ENCODE results near the gene LCE3A.
"Not testable (repeated sequence)": the region's sequence is repeated elsewhere in the genome, so short reads cannot be mapped to it uniquely, and the experiment has no call there.

Gene LCE3A, protein sequence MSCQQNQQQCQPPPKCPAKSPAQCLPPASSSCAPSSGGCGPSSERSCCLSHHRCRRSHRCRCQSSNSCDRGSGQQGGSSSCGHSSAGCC

DNA sequence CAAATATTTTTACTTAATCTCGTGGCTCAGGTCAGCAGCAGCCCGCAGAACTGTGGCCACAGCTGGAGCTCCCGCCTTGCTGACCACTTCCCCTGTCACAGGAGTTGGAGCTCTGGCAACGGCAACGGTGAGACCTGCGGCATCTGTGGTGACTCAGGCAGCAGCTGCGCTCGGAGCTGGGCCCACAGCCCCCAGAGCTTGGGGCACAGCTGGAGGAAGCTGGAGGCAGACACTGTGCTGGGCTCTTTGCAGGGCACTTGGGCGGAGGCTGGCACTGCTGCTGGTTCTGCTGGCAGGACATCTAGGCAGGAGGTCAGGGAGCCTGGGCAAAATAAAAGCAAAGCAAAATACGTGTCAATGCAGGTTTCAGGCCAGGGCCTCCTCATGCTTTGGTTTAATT, at the start of gene LCE3A:
Gene LCE3A, minus strand, starts transcription at position 301 of the 400 bp plus-strand sequence. Its CDS starts 0 bp downstream, at position 301.
- no peak within 1 kb of the TSS for H3K4me3 ChIP-seq (ENCODE audit: low read length)
- TF ChIP-seq, protein P1, sequence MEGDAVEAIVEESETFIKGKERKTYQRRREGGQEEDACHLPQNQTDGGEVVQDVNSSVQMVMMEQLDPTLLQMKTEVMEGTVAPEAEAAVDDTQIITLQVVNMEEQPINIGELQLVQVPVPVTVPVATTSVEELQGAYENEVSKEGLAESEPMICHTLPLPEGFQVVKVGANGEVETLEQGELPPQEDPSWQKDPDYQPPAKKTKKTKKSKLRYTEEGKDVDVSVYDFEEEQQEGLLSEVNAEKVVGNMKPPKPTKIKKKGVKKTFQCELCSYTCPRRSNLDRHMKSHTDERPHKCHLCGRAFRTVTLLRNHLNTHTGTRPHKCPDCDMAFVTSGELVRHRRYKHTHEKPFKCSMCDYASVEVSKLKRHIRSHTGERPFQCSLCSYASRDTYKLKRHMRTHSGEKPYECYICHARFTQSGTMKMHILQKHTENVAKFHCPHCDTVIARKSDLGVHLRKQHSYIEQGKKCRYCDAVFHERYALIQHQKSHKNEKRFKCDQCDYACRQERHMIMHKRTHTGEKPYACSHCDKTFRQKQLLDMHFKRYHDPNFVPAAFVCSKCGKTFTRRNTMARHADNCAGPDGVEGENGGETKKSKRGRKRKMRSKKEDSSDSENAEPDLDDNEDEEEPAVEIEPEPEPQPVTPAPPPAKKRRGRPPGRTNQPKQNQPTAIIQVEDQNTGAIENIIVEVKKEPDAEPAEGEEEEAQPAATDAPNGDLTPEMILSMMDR (conservative IDR thresholded peaks at IDR 0.05; ENCODE audit: low read depth, low read length), result no peak
- DNase-seq (ENCODE audit: low read depth), result no peak

DNA sequence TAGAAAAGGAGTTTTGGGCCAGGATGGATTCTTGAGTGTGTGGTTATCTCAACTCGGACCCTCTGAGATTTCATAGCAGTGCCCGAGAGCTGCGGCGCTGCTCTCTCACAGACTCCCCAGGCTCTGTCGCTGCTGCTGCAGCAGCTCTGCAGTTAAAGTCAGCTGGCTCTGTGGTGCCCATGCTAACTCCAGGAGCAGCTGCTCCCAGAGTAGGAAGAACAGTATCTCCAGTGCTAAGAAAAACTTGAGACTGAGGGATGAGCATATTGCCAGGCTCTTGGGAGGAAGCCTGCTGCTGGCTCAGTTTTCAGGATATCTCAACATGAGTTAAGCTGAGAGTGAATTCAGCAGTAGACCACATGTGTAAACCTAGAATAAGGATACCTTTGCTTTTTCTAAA, 44.7 kb upstream of the LCE3A start:
- H3K4me3 ChIP-seq (ENCODE audit: low read length), result no peak overlapping the region
- no peak for DNase-seq (ENCODE audit: low read depth)
- TF ChIP-seq, protein P1 (conservative IDR thresholded peaks at IDR 0.05; ENCODE audit: low read depth, low read length), result no peak

DNA sequence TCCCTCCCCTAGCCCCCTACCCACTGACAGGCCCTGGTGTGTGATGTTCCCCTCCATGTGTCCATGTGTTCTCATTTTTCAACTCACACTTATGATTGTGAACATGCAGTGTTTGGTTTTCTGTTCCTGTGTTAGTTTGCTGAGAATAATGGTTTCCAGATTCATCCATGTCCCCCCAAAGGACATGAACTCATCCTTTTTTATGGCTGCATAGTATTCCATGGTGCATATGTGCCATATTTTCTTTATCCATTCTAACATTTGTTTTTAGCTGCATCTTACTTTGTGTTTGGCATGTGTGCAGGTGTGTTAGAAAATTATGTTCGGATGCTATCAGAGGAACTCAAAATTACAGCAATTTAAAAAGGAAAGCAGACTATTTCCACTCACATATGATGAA, 43.3 kb upstream of the LCE3A start:
- not testable (repeated sequence) for H3K4me3 ChIP-seq (ENCODE audit: low read length); DNase-seq (ENCODE audit: low read depth)

DNA sequence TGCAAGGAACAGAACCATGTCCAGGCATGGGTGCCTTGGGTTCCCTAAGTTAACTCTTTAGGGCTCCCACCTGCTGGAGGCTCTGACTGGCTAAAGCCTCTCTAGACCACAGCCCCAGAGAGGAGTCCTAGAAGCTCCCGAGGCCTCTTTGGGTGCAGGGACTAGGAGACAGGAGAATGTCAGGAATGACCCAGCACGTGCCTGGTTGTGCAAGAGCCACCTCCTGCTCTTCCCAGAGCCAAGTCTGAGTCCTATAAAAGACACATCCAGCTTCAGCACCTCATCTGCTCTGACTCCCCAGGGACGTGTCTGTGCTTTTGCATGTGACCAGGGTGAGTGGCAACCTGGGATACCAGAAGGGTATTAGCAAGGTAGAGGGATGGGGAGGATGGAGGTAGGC, 40.2 kb upstream of the LCE3A start, which contains the start of gene LCE2D:
Gene LCE2D, plus strand, starts transcription at position 283 of the 400 bp plus-strand sequence. CDS start 726 bp downstream, outside the sequence.
- TF ChIP-seq, protein P1 (conservative IDR thresholded peaks at IDR 0.05; ENCODE audit: low read depth, low read length), result no peak
- no peak within 1 kb of the TSS for H3K4me3 ChIP-seq (ENCODE audit: low read length)
- no peak for DNase-seq (ENCODE audit: low read depth)

DNA sequence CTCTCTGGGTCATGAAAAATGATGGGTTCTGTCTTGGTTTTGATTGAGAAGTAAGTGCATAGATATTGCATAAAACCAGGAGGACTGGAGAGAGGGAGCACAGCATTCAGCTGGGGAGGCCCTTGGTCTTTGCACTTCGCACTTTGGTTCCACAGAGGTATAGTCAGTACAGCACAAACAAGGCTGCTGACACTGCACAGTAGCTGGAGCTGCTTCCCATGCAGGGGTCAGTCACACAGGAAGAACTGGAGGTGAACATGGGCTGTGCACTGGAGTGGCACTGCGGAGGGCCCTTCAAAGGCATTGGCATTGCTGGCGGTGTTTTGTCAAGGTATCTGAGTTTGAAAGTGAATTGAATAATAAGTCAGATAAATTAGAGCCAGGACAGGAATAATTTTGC, 35.7 kb upstream of the LCE3A start:
- DNase-seq (ENCODE audit: low read depth), result no peak
- no peak overlapping the region for H3K4me3 ChIP-seq (ENCODE audit: low read length)
- TF ChIP-seq, protein P1 (conservative IDR thresholded peaks at IDR 0.05; ENCODE audit: low read depth, low read length), result no peak

DNA sequence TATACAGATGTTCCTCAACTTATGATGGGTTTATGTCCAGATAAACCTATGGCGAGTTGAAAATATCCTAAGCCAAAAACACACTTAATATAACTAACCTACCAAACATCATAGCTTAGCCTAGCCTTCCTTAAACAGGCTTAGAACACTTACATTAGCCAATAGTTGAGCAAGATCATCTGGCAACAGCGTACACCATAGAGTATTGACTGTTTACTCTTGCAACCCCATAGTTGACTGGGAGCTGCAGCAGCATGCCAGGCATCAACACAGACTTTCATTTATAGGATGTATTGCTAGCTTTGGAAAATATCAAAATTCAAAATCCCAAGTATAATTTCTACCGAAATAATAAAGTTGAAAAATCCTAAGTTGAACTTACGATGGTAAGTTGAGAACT, 34.8 kb upstream of the LCE3A start:
- no peak for DNase-seq (ENCODE audit: low read depth)
- TF ChIP-seq, protein P1 (conservative IDR thresholded peaks at IDR 0.05; ENCODE audit: low read depth, low read length), result no peak

DNA sequence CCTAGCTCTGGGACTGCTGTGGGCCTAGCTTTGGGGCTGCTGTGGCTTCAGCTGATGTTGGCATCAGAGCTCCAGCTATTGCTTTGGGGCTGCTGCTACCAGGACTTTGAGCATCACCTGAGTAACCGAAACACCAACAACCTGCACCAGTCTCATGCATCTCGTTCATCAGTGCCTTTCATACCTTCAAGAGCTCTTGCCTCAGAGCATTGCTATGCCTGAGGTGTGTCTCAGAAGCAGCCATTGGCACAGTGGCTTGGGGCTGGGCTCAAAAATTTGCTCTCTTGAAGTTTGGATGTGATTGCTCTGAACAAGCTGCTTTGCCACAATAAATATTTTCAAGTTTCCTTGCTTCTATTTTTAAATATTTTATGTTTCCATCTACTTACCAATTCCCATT, 33.6 kb upstream of the LCE3A start:
- TF ChIP-seq, protein P1 (conservative IDR thresholded peaks at IDR 0.05; ENCODE audit: low read depth, low read length), result no peak
- no peak overlapping the region for H3K4me3 ChIP-seq (ENCODE audit: low read length)
- no peak for DNase-seq (ENCODE audit: low read depth)

More for the DNA sequence above, 34.8 kb upstream of the LCE3A start:
- H3K4me3 ChIP-seq (ENCODE audit: low read length), result no peak overlapping the region

Measured in retinal pigment epithelial cell (primary cell).